Epithelial cell of esophagus (primary cell): ENCODE data around the gene RAB25.

ENCODE experiments used
- DNase-seq: peaks from one replicate; pipeline ENCODE4 v3.0.0; 2010; ENCODE audit warnings: low read depth
- H3K4me3 ChIP-seq: 2 replicates; pipeline ENCODE4 v1.5.1; 2011; ENCODE audit warnings: mild to moderate bottlenecking, low read length, control low read depth
- CTCF ChIP-seq: IDR thresholded peaks from 2 replicates; pipeline ENCODE4 v1.5.1; 2011; ENCODE audit warnings: low read depth, mild to moderate bottlenecking, low read length, control low read depth, inconsistent platforms; ENCODE audit not compliant: insufficient read depth; ENCODE audit errors: missing control alignments

The RAB25 gene

DNA sequence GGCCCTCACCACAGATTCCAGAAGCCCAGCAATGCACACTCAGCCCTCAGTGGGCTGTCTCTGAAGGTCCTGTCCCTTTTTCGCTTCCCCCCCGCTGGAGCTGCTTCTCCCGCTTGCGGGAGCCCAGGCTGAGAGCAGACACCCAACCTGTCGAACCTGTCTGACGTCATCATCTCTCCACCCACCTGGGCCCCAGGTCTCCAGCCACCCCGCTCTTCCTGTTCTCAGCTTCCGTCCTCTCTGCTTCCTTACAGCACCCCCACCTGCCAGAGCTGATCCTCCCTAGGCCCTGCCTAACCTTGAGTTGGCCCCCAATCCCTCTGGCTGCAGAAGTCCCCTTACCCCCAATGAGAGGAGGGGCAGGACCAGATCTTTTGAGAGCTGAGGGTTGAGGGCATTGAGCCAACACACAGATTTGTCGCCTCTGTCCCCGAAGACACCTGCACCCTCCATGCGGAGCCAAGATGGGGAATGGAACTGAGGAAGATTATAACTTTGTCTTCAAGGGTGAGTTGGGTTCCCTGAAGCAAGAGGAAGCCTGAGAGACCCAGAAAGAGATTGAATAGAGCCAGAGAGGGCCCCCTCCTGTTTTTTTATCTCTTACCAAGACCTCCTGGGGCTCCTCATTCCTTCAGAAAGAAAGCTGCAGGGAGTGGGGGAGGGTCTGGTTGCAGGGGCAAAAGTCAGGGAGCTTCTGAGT, at the start of gene RAB25:
RAB25 (plus strand) TSS at position 224 of the 700 bp plus-strand sequence; CDS start at position 465, 241 bp downstream.
- TF ChIP-seq CTCF: no peak
- DNase-seq: peak; percentile 94
- peak within 1 kb of the TSS; percentile 94 for H3K4me3 ChIP-seq

DNA sequence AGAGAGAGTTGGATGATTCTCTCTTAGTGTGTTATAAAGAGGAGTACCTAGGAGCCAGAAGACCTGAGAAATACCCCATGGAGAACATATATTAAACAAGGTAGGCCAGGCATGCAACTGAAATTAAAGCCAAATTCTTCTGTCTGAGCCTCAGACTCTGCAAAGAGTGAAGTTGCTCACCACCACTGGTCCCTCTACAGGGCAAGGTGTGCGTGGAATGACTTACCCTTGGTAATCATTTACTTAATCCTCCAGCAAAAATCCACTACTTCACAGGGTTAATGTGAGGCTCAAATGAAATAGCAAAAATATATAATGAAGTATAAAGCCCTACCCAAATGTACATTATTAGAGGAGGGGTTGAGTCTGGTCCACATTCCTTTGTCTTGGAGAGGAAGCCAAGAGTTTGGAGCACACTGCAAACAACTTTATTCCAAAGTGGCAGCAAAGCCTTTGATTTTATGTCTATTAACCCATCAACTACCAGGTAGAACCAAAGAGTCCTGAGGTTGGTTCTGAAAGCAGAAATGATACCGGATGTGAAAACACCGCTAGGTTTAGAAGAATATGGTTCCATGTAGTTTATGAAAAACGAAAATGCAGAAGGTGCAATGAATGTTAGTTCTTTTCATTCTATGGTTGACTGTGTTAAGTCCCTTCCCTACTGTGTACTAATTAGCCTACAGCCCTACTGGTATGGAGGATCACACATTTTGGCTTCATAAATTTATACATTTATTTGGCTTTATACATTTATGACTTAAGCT, 48.7 kb upstream of the RAB25 start:
- H3K4me3 ChIP-seq: no peak overlapping the region
- TF ChIP-seq CTCF: no peak
- no peak for DNase-seq

DNA sequence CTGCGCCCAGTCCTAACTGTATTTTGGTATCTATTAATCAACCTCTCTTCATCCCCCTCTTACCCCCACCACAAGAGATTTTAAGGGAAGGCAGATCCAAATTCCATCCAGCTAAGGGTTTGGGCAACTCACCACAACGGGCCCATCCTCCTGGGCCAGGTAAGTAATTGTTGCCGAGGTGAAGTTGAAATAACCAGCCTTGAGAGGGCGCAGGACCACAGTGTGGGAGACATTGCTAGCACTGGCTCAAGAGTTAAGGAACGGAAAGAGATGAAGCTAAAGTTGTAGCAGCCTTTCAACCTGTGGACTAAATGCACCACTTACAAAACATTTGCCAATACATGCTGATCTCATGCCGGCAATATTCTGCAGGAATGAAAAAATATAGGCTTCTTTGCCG, 46.1 kb upstream of the RAB25 start:
- no peak for TF ChIP-seq CTCF
- DNase-seq: no peak
- H3K4me3 ChIP-seq: no peak overlapping the region

- TF ChIP-seq CTCF: no peak
- no peak for DNase-seq
- H3K4me3 ChIP-seq: peak overlapping the region; percentile 71
These were observed 41.0 kb upstream of the RAB25 start for GRCh38 chr1:156019946-156020292.

GRCh38 chr1:156020293-156021092, 40.5 kb upstream of the RAB25 start, which contains the start of gene SSR2:
SSR2 (minus strand) TSS chr1:156020951; CDS start chr1:156020167, 784 bp downstream.
- peak within 1 kb of the TSS; percentile 71 for H3K4me3 ChIP-seq
- TF ChIP-seq CTCF: no peak
- peak; percentile 95 for DNase-seq

- TF ChIP-seq CTCF: no peak
- H3K4me3 ChIP-seq: peak overlapping the region; percentile 71
- DNase-seq: no peak
These were observed 39.9 kb upstream of the RAB25 start for GRCh38 chr1:156021093-156021428.
